T-helper 9 cell (primary cell): Measurements from ENCODE around the gene IGF2R.
"Not testable (repeated sequence)": the region's sequence is repeated elsewhere in the genome, so short reads cannot be mapped to it uniquely, and the experiment has no call there.

Experiments
- DNase-seq: peaks from one replicate; pipeline ENCODE4 v3.0.0-alpha.2; 2020

Gene IGF2R

GRCh38 chr6:160102956-160103824 is 134.3 kb downstream of the IGF2R start:
- no peak for DNase-seq

GRCh38 chr6:160103825-160104100 is 134.9 kb downstream of the IGF2R start:
- no peak for DNase-seq

- DNase-seq: no peak
Observed at GRCh38 chr6:160104821-160105517, 136.1 kb downstream of the IGF2R start.

GRCh38 chr6:160106010-160106409 is 137.1 kb downstream of the IGF2R start:
- no peak for DNase-seq

- no peak for DNase-seq
Observed at GRCh38 chr6:160106701-160107100, 137.8 kb downstream of the IGF2R start.

- DNase-seq: no peak
Observed at GRCh38 chr6:160108077-160108476, 139.2 kb downstream of the IGF2R start.

- DNase-seq: no peak
Observed at GRCh38 chr6:160110586-160111123, 141.8 kb downstream of the IGF2R start.

GRCh38 chr6:160111806-160112205 is 142.9 kb downstream of the IGF2R start:
- DNase-seq: no peak

GRCh38 chr6:160112628-160113299 is 143.9 kb downstream of the IGF2R start:
- DNase-seq: no peak

GRCh38 chr6:160114536-160114935 is 145.7 kb downstream of the IGF2R start:
- DNase-seq: not testable (repeated sequence)

- no peak for DNase-seq
Observed at GRCh38 chr6:160115421-160115820, 146.5 kb downstream of the IGF2R start.

- no peak for DNase-seq
Observed at GRCh38 chr6:160116411-160116810, 147.5 kb downstream of the IGF2R start.

GRCh38 chr6:160117137-160117536 is 148.3 kb downstream of the IGF2R start:
- DNase-seq: no peak

- DNase-seq: no peak
Observed at GRCh38 chr6:160118620-160119229, 149.8 kb downstream of the IGF2R start.

GRCh38 chr6:160120087-160120486 is 151.2 kb downstream of the IGF2R start:
- no peak for DNase-seq

- no peak for DNase-seq
Observed at GRCh38 chr6:160121558-160121957, 152.7 kb downstream of the IGF2R start, which contains the start of gene SLC22A1. SLC22A1 (plus strand) TSS chr6:160121815; CDS start chr6:160121936, 121 bp downstream.

GRCh38 chr6:160121981-160122380 is 153.1 kb downstream of the IGF2R start:
- no peak for DNase-seq

GRCh38 chr6:160122744-160123143 is 153.9 kb downstream of the IGF2R start:
- no peak for DNase-seq

- no peak for DNase-seq
Observed at GRCh38 chr6:160124007-160124406, 155.1 kb downstream of the IGF2R start.

GRCh38 chr6:160124605-160125004 is 155.7 kb downstream of the IGF2R start:
- DNase-seq: no peak

GRCh38 chr6:160125105-160125504 is 156.2 kb downstream of the IGF2R start:
- DNase-seq: not testable (repeated sequence)

GRCh38 chr6:160127270-160128124 is 158.6 kb downstream of the IGF2R start:
- DNase-seq: no peak
